GM10248 (cell line): ENCODE results near the gene RIC3.

Experiments used
- CTCF ChIA-PET: fragments of 300-600 bp; sonication (Branson Sonifier 250); formaldehyde crosslinking; extraction: SDS; loops from one replicate; lab custom pipeline; 2021; ENCODE audit warnings: antibody characterized with exemption; lab: Yijun Ruan, JAX
- POLR2A ChIA-PET: fragments of 350-650 bp; sonication (Branson Sonifier 250); formaldehyde crosslinking; extraction: SDS; loops from one replicate; lab custom pipeline; 2020; ENCODE audit warnings: antibody characterized with exemption; lab: Yijun Ruan, JAX
- DNase-seq: peaks from one replicate; pipeline ENCODE4 v3.0.0; 2012; ENCODE audit errors: extremely low spot score
- TF ChIP-seq, protein P1 (sequence below): IDR thresholded peaks from 2 replicates; pipeline ENCODE4 v1.5.1; 2012; ENCODE audit warnings: mild to moderate bottlenecking, low read depth; ENCODE audit errors: extremely low read depth, missing control alignments, control extremely low read depth

RIC3 gene

DNA sequence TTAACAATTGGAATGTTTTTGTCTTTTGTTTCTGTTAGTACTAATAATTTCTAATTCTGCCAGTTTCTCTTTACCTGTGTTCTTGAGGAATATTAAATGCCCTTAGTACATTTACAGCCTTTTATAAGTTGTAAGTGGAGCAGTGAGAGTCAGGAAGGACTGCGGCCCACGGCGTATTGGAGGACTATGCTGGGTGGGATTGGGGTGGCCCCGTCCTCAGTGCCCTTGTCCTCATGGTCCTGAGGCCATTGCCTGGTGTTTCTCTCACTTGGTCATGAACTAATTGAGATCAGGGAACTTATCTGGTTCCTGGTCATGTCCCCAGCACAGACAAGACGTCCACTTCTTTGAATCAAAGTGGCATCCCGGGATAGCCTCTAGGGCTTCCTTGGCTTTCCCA is 84.5 kb downstream of the RIC3 start:
- CTCF ChIA-PET, result interaction anchor here (0.9 kb wide), 1 partner anchor 15 kb away, joined by 3 read pairs; no protein-coding TSS in a partner anchor
- TF ChIP-seq, protein P1, sequence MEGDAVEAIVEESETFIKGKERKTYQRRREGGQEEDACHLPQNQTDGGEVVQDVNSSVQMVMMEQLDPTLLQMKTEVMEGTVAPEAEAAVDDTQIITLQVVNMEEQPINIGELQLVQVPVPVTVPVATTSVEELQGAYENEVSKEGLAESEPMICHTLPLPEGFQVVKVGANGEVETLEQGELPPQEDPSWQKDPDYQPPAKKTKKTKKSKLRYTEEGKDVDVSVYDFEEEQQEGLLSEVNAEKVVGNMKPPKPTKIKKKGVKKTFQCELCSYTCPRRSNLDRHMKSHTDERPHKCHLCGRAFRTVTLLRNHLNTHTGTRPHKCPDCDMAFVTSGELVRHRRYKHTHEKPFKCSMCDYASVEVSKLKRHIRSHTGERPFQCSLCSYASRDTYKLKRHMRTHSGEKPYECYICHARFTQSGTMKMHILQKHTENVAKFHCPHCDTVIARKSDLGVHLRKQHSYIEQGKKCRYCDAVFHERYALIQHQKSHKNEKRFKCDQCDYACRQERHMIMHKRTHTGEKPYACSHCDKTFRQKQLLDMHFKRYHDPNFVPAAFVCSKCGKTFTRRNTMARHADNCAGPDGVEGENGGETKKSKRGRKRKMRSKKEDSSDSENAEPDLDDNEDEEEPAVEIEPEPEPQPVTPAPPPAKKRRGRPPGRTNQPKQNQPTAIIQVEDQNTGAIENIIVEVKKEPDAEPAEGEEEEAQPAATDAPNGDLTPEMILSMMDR, result no peak
- POLR2A ChIA-PET, result no interaction called here
- DNase-seq, result no peak

DNA sequence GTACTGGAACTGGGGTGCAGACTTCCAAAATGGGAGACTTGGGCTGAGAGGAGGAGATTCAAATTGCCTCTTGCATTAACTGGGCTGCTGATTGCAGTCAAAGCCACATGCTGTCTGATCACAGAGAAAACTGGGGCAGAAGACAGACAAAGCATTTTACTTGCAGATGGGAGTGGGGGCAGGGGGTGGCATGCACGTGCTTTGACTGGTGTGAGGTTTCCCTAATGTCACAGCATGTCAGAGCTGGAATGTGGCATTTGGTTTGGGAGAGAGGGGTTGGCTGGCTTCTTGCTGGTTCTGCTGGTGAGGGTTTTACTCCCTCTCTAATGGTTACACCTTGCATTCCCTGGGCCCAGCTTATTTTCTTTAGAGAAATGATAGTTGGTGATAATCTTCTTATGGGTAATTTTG is 84.9 kb downstream of the RIC3 start:
- CTCF ChIA-PET, result interaction anchor here (0.9 kb wide), 1 partner anchor 15 kb away, joined by 3 read pairs; no protein-coding TSS in a partner anchor
- DNase-seq, result no peak
- POLR2A ChIA-PET, result no interaction called here
- TF ChIP-seq, protein P1, result no peak

DNA sequence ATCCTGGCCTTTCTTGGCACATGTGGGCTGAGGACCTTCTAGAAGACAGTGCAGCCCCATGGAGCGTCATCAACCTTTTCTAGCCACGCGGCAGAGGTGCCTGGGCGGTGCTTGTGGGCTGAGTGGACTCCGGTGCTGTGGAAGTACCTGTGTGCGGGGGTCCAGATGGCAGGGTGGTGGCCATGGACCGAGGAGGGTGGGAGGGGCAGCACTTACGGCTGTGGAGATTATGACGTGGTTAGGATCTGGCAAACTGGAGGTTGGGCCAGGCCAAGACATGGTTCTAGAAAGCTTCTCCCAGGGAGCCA is 85.8 kb downstream of the RIC3 start:
- ChIA-PET CTCF (interaction anchor here (0.8 to 1.4 kb wide), 2 partner anchors 10 to 96 kb away, joined by 3 read pairs; partner anchors contain the start of gene EIF3F), POLR2A (no interaction called here)
- TF ChIP-seq, protein P1, result no peak
- no peak for DNase-seq

DNA sequence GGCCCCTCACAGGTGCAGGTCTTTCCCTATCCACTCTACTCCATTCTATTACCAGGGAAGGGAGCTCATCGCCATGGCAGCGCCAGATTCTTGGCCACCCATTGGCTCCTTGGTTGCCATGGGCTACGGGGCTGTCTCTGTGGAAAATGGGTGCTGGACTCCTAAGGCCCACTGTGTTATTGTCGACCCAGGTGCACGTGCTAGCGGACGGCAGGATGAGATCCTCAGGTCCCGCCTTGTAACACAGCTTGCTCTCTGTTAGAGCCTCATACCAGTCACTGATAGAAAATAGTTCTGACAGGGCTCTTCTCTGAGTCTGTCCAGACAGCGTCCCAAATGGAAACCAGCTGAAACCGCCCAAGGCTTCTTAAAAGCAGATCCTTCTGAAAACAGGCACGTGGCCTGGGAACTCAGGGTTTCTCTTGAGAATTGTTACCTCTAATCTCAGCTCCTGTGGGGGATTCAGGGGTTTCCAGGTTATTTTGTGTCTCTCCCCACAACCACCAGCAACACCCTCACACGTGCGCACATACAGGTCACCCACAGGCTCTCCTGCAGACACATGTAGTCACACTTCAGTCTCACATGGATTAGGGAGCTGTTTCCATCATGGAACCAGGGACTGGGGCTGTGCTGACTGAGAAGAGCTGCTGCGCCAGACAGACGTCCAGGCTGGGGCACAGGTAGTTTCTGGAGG is 86.3 kb downstream of the RIC3 start:
- ChIA-PET POLR2A (no interaction called here), CTCF (interaction anchor here (0.8 to 1.4 kb wide), 2 partner anchors 11 to 96 kb away, joined by 3 read pairs; partner anchors contain the start of gene EIF3F)
- no peak for DNase-seq
- TF ChIP-seq, protein P1, result no peak

DNA sequence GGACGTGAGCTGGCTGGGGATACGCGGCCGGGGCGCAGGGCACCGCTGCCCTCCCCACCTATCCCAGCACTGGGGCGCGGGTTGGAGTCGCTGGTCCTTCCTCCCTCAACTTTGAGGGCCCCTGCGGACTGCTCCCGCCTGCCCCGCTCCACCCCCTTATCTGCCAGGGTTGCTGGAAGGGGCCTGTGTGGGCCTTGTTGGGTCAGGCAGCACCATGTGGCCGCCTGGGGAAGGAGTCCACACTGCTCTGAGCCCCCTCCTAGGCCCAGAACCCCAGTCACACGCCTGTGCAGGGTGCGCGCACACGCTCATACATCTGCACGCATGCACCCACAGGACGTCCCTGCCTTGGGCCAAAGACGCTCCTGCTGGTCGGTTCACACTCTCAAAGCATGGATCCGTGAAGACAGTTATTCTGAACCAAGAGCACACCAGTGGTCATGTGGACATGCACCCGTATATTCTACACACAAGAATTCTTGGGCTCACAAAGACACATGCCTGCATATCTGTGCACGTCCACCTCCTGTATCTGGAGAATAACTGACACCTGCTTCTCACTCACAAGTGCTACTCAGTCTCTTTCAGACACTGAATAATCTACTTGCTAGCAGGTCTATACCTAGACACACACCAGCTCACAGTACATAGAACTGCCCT is 87.1 kb downstream of the RIC3 start:
- no peak for DNase-seq
- TF ChIP-seq, protein P1, result no peak
- POLR2A ChIA-PET, result no interaction called here
- CTCF ChIA-PET, result interaction anchor here (1.4 to 2.0 kb wide), 2 partner anchors 18 to 95 kb away, joined by 3 to 9 read pairs; partner anchors contain the start of gene EIF3F

DNA sequence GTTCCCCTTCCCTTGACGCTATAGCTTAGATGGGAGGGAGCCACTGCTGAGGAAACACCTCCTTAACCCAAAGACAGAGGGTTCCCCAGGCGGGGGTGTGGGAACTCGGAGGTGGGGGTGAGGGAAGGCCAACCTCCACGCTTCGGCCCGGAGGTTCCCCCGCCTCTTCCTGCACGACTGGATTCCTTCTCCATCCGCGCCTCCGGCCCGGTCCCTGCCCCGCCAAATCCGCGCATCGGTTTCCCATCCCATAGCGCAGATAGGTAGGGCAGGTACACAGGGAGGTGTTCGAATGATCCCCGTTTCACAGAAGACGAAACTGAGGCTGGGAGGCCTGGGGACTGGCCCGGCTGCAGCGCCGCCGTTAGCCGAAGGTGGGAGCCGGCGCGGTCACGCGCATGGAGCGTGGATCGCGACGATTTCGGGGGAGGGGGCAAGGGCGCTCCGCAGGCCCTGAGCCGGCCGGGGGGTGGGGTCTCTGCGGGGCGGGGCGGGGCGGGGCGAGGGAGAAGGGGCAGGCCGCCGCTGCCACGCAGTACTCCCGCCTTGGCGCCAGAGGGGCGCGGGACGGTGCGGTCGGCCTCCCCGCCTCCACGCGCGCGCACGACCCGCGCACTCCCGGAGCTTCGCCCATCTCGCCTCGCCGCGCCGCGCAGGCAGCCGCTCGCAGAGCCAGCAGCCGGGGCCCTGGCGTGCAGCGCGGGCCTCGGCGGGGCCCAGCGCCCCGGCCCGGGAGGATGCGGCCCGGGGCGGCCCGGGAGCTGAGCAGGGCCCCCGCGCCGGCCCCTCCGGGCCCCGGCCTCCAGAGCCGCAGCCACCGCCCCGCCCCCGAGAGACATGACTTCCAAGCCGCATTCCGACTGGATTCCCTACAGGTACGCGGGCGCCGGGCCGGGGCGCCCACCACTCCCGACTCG is 87.9 kb downstream of the RIC3 start, which contains the start of gene TUB:
TUB (plus strand) TSS at position 538 of the 917 bp plus-strand sequence; CDS start at position 838, 300 bp downstream.
- no peak for DNase-seq
- ChIA-PET CTCF (interaction anchor here (1.6 to 3.3 kb wide), 3 partner anchors 19 to 75 kb away, joined by 6 to 16 read pairs (median 9); no protein-coding TSS in a partner anchor), POLR2A (no interaction called here)
- TF ChIP-seq, protein P1, result no peak
